Right lobe of liver (tissue), 4 donors: Measurements from ENCODE around the gene CPSF6.

ENCODE experiments used
- POLR2A ChIP-seq: fragments of 450-650 bp; IDR thresholded peaks from one replicate; pipeline ENCODE4 v1.6.1; 2017; ENCODE audit warnings: antibody characterized with exemption, mild to moderate bottlenecking
- TF ChIP-seq, protein P1 (sequence below), 4 donors: fragments of 200-600 bp in 3 of 4; fragments of 450-650 bp in 1 of 4; IDR thresholded peaks; one replicate each; pipeline versions ENCODE4 v1.5.1 to v1.8.0; 2016 to 2022; ENCODE audit warnings: antibody characterized with exemption in 4 of 4, mild to moderate bottlenecking in 2 of 4
- donor health status: DM: no; HTN: no; CAD: no.
- donor health status: DM: no; HTN: no; CAD: no.
- donor health status: DM: no; HTN: yes; CAD: no.

DNA sequence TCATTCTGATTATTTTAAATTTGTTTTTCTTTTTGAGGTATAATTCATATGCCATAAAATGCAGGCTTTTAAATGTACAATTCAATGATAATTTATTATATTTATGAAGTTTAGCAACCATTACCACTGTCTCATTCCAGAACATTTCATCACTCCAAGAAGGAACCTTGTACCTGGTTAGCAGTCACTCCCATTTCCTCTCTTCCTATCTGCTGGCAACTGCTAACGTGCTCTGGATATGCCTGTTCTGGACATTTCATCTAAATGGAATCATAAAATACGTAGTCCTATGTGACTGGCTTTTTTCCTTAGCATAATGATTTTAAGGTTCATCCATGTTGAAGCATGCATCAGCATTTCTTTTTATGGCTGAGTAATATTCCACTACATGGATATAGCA is 15.5 kb downstream of the CPSF6 start:
- TF ChIP-seq, protein P1, sequence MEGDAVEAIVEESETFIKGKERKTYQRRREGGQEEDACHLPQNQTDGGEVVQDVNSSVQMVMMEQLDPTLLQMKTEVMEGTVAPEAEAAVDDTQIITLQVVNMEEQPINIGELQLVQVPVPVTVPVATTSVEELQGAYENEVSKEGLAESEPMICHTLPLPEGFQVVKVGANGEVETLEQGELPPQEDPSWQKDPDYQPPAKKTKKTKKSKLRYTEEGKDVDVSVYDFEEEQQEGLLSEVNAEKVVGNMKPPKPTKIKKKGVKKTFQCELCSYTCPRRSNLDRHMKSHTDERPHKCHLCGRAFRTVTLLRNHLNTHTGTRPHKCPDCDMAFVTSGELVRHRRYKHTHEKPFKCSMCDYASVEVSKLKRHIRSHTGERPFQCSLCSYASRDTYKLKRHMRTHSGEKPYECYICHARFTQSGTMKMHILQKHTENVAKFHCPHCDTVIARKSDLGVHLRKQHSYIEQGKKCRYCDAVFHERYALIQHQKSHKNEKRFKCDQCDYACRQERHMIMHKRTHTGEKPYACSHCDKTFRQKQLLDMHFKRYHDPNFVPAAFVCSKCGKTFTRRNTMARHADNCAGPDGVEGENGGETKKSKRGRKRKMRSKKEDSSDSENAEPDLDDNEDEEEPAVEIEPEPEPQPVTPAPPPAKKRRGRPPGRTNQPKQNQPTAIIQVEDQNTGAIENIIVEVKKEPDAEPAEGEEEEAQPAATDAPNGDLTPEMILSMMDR (IDR thresholded peaks at IDR 0.05) = no peak
- no peak for TF ChIP-seq POLR2A
